Activated T-cell treated with anti-CD3 and anti-CD28 coated beads, Interleukin-2, amount 50 U/mL, for 48 hours (primary cell): Measurements from ENCODE around the gene KPTN.

Source experiments
- DNase-seq, 2 experiments: peaks; one replicate each; pipeline ENCODE4 v3.0.0-alpha.2; 2020

The KPTN gene

GRCh38 chr19:47483800-47484690, at the start of gene KPTN:
Gene KPTN, minus strand, starts transcription at chr19:47484219. Its CDS starts 59 bp downstream, at chr19:47484160.
- DNase-seq = peak; percentile 95 to 97

GRCh38 chr19:47531640-47532387, 47.8 kb upstream of the KPTN start:
- no peak for DNase-seq

GRCh38 chr19:47529018-47529742, 45.2 kb upstream of the KPTN start:
- DNase-seq = no peak

GRCh38 chr19:47526798-47527197, 42.8 kb upstream of the KPTN start:
- no peak for DNase-seq

- DNase-seq = no peak
These were observed 39.5 kb upstream of the KPTN start for GRCh38 chr19:47523473-47523872.

- DNase-seq = no peak
These were observed 37.6 kb upstream of the KPTN start for GRCh38 chr19:47521473-47522180.

- no peak for DNase-seq
These were observed 36.8 kb upstream of the KPTN start for GRCh38 chr19:47520839-47521238.

- no peak for DNase-seq
These were observed 36.4 kb upstream of the KPTN start for GRCh38 chr19:47520343-47520806.

GRCh38 chr19:47518854-47519253, 34.8 kb upstream of the KPTN start:
- DNase-seq = no peak

- DNase-seq = peak; percentile 75 to 79
These were observed 34.1 kb upstream of the KPTN start for GRCh38 chr19:47518139-47518538.

- DNase-seq = peak; percentile 100
These were observed 31.0 kb upstream of the KPTN start, which contains the start of gene NAPA for GRCh38 chr19:47514869-47515588. Gene NAPA, minus strand, starts transcription at chr19:47515063. Its CDS starts 123 bp downstream, at chr19:47514940.

GRCh38 chr19:47514151-47514868, 30.3 kb upstream of the KPTN start:
- no peak for DNase-seq

GRCh38 chr19:47512948-47513319, 28.9 kb upstream of the KPTN start:
- DNase-seq = no peak

- DNase-seq = no peak
These were observed 28.3 kb upstream of the KPTN start for GRCh38 chr19:47512183-47512947.

- no peak for DNase-seq
These were observed 27.7 kb upstream of the KPTN start for GRCh38 chr19:47511681-47512080.

GRCh38 chr19:47511128-47511517, 27.1 kb upstream of the KPTN start:
- no peak for DNase-seq

- DNase-seq = no peak
These were observed 26.6 kb upstream of the KPTN start for GRCh38 chr19:47510516-47511127.

- no peak for DNase-seq
These were observed 26.0 kb upstream of the KPTN start for GRCh38 chr19:47509973-47510372.

- no peak for DNase-seq
These were observed 25.3 kb upstream of the KPTN start for GRCh38 chr19:47509170-47509847.
